Erythroblast (primary cell): ENCODE data around the gene CRIP1.

Experiments used
- GATA1 ChIP-seq: IDR thresholded peaks from 2 replicates; pipeline ENCODE4 v1.6.1; 2011; ENCODE audit warnings: low read depth, mild to moderate bottlenecking, control low read depth, low read length, moderate library complexity
- POLR2A ChIP-seq: IDR thresholded peaks from 2 replicates; pipeline ENCODE4 v1.6.1; 2011; ENCODE audit warnings: mild to moderate bottlenecking, low read length

DNA sequence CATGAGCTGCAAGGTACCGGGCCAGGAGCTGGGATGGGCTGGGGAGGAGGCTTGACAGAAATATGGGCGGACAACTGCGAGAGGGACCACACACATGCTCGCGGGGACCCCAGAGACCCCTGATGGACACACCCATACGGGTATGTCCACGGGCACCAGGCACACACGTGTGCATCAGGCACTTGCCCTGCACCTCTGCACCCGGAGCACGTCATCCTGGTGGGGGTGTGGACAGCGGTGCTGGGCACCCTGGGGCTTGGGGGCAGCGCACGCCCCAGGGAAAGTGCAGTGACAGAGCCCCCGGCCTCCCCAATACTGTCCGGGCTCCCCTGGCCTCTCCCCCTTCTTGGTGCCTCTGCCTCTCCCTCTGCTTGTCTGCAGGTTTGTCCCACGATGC, 1.7 kb upstream of the CRIP1 start:
- TF ChIP-seq POLR2A: no peak
- no peak for TF ChIP-seq GATA1
